ENCODE data around the gene KCNH2. TPM values are rescaled to one million over a fixed set of nuclear protein-coding genes. Genes with fewer than 3 reads are reported as not detected.

KCNH2 gene
- total and polyA plus RNA-seq, 2 experiments from 2014 or later, result 2.6 to 14.7 TPM

DNA sequence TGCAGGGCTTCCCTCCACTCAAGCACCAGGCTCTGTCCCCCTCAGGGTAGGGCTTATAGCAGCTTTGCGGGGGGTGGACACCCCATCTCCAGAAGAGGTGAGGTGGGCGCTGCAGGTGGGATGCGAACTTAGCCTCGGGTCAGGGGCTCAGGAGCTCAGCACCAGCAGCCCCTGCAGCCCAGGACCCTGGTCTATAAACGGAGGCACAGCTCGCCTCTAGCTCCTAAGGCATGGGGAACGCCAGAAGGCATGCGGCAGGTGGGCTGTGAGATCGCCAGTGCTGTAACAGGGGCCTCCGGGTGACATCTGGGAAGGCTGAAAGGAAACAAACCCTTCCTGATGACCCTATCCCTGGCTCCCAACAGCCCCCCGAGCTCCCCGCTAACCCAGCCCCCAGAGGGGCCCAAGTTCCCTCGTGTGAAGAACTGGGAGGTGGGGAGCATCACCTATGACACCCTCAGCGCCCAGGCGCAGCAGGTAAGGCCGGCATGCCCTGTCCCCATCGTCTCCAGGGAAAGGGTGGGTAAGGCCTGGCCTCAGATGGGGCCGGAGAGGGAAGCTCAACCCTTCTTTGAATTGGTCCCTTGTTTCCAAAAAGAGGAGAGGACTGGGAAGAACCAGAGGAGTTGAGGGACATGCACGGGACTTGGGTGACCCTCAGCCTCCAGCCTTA, 16.9 kb upstream of the KCNH2 start:
- no peak overlapping the region for H3K27ac Mint-ChIP-seq
- Histone ChIP-seq H3K79me2 (replicated peaks; ENCODE audit: insufficient read depth) (no peaks in the 10 kb centered on the region), H3K4me2 (no peak overlapping the region), H3F3A (replicated peaks; ENCODE audit: low read depth) (no peaks in the 10 kb centered on the region), H2AFZ (no peak overlapping the region), H3K36me3 (ENCODE audit: insufficient read depth) (no peaks in the 10 kb centered on the region), H3K4me1 (ENCODE audit: insufficient read depth) (peaks cover 8% of the 10 kb centered on the region; the same call in 1 of the 2 replicates), H3K4me3 (no peak overlapping the region), H3K9me2 (ENCODE audit: insufficient read depth) (no peaks in the 10 kb centered on the region), H3K27ac (ENCODE audit: low read depth) (no peak overlapping the region), H4K20me1 (replicated peaks; ENCODE audit: insufficient read depth) (no peaks in the 10 kb centered on the region), H3K27me3 (ENCODE audit: insufficient read depth) (no peaks in the 10 kb centered on the region)
- no peak for DNase-seq (ENCODE audit: low spot score)
- TF ChIP-seq, protein P1, sequence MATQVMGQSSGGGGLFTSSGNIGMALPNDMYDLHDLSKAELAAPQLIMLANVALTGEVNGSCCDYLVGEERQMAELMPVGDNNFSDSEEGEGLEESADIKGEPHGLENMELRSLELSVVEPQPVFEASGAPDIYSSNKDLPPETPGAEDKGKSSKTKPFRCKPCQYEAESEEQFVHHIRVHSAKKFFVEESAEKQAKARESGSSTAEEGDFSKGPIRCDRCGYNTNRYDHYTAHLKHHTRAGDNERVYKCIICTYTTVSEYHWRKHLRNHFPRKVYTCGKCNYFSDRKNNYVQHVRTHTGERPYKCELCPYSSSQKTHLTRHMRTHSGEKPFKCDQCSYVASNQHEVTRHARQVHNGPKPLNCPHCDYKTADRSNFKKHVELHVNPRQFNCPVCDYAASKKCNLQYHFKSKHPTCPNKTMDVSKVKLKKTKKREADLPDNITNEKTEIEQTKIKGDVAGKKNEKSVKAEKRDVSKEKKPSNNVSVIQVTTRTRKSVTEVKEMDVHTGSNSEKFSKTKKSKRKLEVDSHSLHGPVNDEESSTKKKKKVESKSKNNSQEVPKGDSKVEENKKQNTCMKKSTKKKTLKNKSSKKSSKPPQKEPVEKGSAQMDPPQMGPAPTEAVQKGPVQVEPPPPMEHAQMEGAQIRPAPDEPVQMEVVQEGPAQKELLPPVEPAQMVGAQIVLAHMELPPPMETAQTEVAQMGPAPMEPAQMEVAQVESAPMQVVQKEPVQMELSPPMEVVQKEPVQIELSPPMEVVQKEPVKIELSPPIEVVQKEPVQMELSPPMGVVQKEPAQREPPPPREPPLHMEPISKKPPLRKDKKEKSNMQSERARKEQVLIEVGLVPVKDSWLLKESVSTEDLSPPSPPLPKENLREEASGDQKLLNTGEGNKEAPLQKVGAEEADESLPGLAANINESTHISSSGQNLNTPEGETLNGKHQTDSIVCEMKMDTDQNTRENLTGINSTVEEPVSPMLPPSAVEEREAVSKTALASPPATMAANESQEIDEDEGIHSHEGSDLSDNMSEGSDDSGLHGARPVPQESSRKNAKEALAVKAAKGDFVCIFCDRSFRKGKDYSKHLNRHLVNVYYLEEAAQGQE (IDR thresholded peaks at IDR 0.05; ENCODE audit: unreplicated experiment), result no peak
- TF ChIP-seq JUNB (IDR thresholded peaks at IDR 0.05; ENCODE audit: unreplicated experiment) (no peak), ZNF462 (CRISPR knock-in tag; IDR thresholded peaks at IDR 0.05) (no peak), CTCF (conservative IDR thresholded peaks at IDR 0.05; ENCODE audit: low read depth in 2 of 2) (no peak), NANOG (IDR thresholded peaks at IDR 0.05; ENCODE audit: borderline replicate concordance) (no peak), POLR2AphosphoS5 (IDR thresholded peaks at IDR 0.05; ENCODE audit: low read depth) (no peak), EZH2phosphoT487 (IDR thresholded peaks at IDR 0.05; ENCODE audit: unreplicated experiment) (no peak), ZNF114 (CRISPR knock-in tag; IDR thresholded peaks at IDR 0.05) (no peak), CREB1 (CRISPR knock-in tag; IDR thresholded peaks at IDR 0.05; ENCODE audit: low read depth) (no peak), EZH2 (IDR thresholded peaks at IDR 0.05; ENCODE audit: low read depth, unreplicated experiment) (no peak), STAT1 (IDR thresholded peaks at IDR 0.05; ENCODE audit: unreplicated experiment) (no peak), ZNF331 (CRISPR knock-in tag; IDR thresholded peaks at IDR 0.05; ENCODE audit: low read depth) (no peak), ETS1 (IDR thresholded peaks at IDR 0.05) (no peak)
- no peak for ATAC-seq
- no peak overlapping the region for H3K4me3 Mint-ChIP-seq
- peaks cover 11% of the 10 kb centered on the region for H3K4me1 Mint-ChIP-seq
- peaks cover 18% of the 10 kb centered on the region for H3K9me3 Mint-ChIP-seq
- peaks cover 9% of the 10 kb centered on the region for H3K27me3 Mint-ChIP-seq (ENCODE audit: insufficient read depth, low read depth, poor library complexity)
- H3K36me3 Mint-ChIP-seq (ENCODE audit: low read depth), result peaks cover 18% of the 10 kb centered on the region

Measured in GM23338 (cell line).